Body of pancreas (tissue), 4 donors: Measurements from ENCODE around the gene DOP1B.
"Not testable (repeated sequence)": the region's sequence is repeated elsewhere in the genome, so short reads cannot be mapped to it uniquely, and the experiment has no call there.

Experiments used
- CTCF ChIP-seq, 7 experiments: fragments of 450-650 bp in 4 of 7; fragments of 200-600 bp in 3 of 7; sonication (generic) in 3 of 7; IDR thresholded peaks; one replicate each; pipeline ENCODE4 v1.5.1; 2016 to 2019; ENCODE audit warnings: antibody characterized with exemption in 7 of 7
- POLR2A ChIP-seq, 3 donors: fragments of 450-650 bp; IDR thresholded peaks; one replicate each; pipeline ENCODE4 v1.6.1; 2016; ENCODE audit warnings: antibody characterized with exemption in 3 of 3, mild to moderate bottlenecking in 2 of 3

GRCh38 chr21:36130839-36131238, 25.8 kb upstream of the DOP1B start:
- TF ChIP-seq CTCF, POLR2A (IDR thresholded peaks at IDR 0.05): not testable (repeated sequence)
